IPS DF 4.7 (cell line): ENCODE measurements around the gene WFDC9.
"Not testable (repeated sequence)": the region's sequence is repeated elsewhere in the genome, so short reads cannot be mapped to it uniquely, and the experiment has no call there.

Experiments used
- DNase-seq: peaks from one replicate; pipeline ENCODE4 v3.0.0-alpha.2; 2013; ENCODE audit warnings: low spot score; ENCODE audit errors: extremely low read depth

WFDC9 gene

DNA sequence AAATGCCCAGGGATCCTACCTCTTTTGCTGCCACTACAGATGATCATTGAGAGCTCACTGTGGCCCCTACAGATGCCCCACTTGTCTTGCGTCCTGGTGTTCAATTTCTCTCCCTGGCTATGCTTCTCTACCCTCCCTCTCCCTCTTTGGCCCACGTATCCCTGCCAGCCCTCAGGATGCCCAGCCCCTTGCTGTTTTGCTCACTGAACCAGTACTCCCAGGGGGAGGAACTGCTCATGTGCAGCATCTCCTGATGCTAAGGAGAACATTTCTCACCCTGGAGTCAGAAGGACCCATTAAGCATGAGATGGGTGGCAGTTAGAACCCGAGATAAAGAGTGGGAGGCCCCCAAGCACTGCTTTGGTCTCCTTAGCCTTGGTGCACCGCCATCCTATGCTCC, at the start of gene WFDC9:
Gene WFDC9 (minus strand): TSS at position 101 of the 400 bp plus-strand sequence. CDS start 21,103 bp downstream, outside the sequence.
- DNase-seq, result no peak

DNA sequence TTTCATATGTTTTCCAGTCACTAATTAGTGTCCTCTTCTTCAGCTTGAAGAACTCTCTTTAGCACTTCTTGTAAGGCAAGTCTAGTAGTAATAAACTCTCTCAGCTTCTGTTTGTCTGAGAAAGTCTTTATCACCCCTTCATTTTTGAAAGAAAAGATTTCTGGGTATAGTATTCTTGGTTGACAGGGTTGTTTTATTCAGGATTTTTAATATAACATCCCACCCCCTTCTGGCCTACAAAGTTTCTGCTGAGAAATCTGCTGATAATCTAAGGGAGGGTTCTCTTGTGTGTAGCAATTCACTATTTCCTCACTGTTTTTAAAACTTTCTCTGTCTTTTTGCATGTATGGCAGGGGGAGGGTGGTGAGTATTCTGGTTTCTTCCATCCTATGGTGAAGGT, 48.6 kb upstream of the WFDC9 start:
- DNase-seq, result no peak

DNA sequence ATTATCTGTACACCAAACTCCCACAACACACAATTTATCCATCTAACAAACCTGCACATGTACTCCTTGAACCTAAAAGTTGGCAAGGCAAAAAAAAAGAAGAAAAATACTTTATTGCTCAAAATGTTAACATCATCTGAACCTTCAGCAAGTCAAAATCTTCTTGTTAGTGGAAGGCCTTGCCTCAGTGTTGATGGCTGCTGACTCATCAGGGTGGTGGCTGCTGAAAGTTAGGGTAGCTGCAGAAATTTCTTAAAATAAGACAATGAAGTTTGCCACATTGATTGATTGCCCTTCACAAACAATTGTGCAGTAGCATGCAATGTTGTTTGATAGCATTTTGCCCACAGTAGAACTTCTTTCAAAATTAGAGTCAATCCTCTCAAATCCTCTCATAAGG, 41.7 kb upstream of the WFDC9 start:
- no peak for DNase-seq

DNA sequence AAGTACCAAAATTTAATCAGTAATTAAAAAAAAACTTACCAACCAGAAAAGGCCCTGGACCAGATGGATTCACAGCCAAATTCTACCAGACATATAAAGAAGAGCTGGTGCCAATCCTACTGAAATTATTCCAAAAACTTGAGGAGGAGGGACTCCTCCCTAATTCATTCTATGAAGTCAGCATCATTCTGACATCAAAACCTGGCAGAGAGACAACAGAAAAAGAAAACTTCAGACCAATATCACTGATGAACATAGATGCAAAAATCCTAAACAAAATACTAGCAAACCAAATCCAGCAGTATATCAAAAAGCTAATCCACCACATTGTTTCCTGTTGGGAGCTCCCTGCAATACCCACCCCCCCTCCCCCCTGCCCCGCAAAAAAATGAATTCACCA, 39.1 kb upstream of the WFDC9 start, which contains the start of gene WFDC11:
Gene WFDC11 (minus strand): TSS at position 101 of the 400 bp plus-strand sequence. CDS start 19,639 bp downstream, outside the sequence.
- no peak for DNase-seq

DNA sequence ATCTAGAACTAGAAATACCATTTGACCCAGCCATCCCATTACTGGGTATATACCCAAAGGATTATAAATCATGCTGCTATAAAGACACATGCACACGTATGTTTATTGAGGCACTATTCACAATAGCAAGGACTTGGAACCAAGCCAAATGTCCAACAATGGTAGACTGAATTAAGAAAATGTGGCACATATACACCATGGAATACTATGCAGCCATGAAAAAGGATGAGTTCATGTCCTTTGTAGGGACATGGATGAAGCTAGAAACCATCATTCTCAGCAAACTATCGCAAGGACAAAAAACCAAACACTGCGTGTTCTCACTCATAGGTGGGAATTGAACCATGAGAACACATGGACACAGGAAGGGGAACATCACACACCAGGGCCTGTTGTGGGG, 26.0 kb upstream of the WFDC9 start:
- not testable (repeated sequence) for DNase-seq

DNA sequence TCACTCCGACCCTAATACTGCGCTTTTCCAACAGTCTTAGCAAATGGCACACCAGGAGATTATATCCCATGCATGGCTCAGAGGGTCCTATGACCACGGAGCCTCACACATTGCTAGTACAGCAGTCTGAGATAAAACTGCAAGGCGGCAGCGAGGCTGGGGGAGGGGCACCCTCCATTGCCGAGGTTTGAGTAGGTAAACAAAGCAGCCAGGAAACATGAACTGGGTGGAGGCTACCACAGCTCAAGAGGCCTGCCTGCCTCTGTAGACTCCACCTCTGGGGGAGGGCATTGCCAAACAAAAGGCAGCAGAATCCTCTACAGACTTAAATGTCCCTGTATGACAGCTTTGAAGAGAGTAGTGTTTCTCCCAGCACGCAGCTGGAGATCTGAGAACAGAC, 20.6 kb upstream of the WFDC9 start:
- not testable (repeated sequence) for DNase-seq

DNA sequence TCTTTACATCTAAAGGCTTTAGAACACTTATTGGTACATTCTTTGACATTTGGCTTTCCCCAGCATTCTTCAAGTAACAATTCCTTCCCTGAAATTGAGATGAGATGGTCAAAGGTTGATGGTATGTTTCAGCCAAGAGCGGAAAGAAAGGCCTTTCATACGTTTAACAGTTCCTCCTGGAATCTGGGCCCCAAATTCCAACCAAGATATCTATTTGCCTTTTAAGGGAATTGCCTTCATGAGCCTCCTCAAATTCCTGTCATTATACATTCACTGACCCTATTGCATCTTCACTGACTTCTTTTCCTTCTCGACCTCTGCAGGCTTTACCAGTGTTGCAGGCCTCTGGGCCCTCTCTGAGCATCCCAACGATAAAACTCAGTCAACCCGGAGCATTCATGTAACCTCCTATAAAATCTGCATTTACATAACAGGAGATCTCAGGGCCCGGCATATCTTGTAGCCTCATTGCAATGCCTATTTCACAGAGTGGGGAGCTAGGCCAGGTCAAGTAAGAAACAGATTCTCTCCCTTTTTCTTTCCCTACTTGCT, 18.3 kb upstream of the WFDC9 start:
- DNase-seq, result peak; percentile 3

DNA sequence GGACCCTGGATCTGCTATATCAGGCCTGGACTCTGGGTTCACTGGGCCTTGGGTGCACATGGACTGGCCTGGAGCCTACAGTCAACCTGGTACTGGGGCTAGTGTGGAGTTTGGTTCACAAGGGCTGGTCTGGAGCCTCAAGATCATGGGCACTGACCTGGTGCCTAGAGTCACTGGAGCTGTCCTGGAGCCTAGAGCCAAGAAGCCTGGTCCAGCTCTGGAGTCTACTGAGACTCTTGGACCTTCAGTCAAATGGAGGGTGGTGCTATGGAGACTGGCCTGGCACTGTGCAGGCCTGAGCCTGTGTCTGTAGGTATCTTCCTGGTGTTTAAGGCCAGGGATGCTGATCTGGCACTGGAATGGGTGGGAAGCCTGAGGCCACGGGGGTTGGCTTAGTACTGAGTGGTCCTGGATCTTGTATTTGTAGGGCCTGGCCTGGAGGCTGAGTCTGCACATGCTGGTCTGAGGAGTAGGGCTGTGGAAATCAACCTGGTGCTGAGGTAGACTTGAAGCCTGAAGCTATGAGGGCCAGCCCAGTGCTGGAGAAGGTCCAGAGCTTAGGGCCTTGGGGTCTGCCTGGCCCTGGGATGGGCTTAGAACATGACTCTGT, 16.5 kb upstream of the WFDC9 start:
- no peak for DNase-seq

DNA sequence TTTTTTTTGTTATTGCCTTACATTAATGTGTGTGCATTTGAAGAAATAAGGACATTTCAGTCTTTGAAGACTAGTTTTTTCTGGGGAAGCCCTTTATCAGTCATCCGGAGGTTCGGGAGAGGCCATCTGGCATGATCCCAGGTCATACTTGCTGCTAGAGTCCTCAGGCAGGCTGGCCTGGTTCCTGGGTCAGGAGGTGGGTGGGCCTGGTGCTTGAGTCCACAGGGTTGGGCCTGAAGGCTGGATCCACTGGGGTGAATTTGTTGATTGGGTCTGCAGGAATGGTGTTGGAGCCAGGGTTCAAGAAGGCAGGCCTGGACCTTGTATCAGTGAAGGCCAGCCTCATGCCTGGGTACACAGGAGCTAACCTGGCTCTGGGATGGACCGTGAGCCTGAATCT, 15.8 kb upstream of the WFDC9 start:
- DNase-seq, result no peak

DNA sequence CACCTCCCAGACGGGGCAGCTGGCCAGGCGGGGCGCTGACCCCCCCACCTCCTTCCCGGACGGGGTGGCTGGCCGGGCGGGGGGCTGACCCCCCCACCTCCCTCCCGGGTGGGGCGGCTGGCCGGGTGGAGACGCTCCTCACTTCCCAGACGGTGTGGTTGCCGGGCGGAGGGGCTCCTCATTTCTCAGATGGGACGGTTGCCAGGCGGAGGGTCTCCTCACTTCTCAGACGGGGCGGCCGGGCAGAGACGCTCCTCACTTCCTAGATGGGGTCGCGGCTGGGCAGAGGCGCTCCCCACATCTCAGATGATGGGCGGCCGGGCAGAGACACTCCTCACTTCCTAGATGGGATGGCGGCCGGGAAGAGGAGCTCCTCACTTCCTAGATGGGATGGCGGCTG, 14.8 kb upstream of the WFDC9 start:
- DNase-seq, result not testable (repeated sequence)

DNA sequence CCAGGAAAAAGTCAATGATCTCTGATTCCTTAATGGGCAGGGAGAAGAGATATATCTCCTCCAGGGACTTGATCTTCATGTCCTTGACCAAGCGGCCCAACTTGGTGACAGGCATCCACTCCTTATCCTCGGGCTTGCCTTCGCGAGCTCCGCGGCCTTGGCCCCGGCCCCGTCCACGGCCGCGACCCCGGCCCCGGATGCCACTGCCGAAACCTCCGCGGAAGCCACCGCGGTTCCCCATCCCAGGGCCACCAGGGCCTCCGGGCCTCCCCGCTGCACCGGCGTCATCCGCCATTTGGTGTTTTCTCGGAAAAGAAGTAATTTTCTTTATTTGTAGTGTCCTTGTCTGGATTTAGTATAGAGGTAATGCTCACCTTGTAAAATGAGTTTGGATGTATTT, 10.0 kb upstream of the WFDC9 start:
- DNase-seq, result not testable (repeated sequence)

DNA sequence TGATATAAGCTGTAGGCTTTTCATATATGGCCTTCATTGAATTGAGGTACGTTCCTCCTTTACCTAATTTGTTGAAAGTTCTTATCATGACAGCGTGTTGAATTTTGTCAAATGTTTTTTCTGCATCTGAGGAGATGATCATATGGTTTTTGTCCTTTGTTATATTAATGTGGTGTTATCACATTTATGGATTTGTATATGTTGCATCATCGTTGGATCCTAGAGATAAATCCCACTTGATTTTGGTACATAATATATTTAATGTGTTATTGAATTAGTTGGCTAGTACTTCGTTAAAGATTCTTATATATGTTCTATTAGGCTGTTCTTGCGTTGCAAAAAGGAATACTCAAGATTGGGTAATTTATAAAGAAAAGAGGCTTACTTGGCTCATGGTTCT, 8.6 kb upstream of the WFDC9 start:
- DNase-seq, result no peak

DNA sequence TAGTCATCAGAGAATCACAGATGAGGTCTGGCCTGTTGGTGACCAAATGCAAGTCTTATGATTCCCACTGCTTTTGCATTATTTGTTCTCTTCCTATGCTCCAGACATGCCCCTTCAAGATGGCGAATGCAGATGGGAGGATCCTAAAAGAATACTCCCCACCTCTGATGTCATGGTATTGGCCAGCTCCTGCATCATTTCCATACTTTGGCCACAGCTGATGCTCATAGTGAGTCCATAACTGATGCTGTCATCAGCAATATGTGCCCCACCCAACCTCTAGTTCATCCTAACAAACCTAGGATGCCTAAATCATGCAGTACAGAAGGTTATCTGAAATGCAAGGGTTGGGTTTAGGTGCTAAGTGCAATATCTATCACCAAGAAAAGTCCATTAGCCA, 5.4 kb upstream of the WFDC9 start:
- DNase-seq, result no peak

DNA sequence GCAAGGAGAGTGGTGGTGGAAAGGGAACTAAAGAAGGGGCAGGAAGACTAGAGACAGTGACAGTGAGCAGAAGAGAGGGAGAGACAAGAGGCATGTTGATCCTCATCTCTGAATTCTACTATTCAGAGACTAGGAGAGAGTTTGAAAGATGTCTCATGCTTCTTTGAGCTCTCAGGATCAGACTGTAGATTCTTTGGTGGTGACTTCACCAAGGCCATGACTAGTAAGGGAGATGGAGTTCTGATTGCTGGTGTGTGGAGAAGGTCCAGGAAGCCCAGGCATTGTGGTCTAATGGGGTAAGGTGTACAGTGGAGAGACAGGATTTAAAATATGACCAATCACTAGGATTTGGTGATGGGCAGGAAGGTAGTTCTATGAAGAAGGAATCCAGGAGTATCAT, 713 bp downstream of the WFDC9 start:
- DNase-seq, result no peak

DNA sequence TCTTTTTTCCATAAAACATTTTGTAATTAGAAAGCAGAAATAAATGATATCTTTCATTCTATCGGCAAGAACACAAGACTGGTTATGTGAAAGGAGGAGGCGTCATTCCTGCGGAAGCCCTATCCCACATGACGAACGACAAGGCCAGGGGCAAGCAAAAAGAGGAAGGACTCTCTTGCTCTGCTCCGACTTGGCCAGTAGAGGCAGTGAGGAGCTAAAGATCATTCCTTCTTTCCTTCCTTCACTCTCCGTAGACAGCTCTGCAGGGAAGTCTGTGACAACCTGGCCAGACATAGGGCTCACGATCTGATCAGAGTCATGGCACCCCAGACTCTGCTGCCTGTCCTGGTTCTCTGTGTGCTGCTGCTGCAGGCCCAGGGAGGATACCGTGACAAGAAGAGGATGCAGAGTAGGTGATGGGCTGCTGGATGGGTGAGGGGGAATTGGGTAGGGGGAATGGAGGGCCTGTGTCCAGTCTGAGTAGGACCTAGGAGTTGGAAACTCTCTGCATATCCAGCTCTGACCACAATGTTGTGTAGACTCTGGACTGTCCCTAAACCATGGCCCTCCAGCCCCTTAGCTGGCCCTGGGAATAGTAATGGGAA, 1.5 kb downstream of the WFDC9 start, which contains the start of gene WFDC10A:
Gene WFDC10A (plus strand): TSS at position 244 of the 605 bp plus-strand sequence. CDS start 75 bp downstream, at position 319.
- DNase-seq, result peak; percentile 89

DNA sequence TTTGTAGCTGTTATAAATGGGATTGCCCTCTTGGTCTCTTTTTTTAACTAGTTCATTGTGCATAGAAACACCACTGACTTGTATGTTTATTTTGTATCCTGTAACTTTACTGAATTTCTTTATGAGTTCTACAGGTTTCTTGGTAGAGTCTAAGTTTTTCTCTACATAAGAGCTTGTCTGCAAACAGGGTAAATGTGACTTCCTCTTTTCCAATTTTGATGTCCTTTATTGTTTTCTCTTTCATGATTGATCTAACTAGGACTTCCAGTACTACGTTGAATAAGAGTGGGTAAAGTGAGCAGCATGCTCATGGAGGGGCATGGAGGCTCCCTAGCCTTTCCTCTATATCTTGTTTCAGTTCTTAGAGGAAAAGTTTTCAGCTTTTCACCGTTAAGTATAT, 4.5 kb downstream of the WFDC9 start:
- no peak for DNase-seq

DNA sequence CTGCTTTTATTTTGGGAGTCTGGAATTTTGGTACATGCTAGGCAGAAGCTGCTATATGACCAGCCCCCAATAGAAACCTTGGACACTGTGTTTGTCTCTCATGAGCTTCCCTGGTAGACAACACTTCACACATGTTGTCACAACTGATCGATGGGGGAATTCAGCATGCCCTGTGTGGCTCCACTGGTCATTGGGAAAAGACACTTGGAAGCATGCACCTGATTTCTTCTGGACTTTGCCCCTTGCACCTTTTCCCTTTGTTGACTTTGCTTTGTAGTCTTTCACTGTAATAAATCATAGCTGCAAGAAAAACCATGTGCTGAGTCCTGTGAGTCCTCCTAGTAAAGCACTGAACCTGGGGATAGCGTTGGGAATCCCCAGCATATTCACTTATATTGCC, 9.5 kb downstream of the WFDC9 start:
- DNase-seq, result no peak

DNA sequence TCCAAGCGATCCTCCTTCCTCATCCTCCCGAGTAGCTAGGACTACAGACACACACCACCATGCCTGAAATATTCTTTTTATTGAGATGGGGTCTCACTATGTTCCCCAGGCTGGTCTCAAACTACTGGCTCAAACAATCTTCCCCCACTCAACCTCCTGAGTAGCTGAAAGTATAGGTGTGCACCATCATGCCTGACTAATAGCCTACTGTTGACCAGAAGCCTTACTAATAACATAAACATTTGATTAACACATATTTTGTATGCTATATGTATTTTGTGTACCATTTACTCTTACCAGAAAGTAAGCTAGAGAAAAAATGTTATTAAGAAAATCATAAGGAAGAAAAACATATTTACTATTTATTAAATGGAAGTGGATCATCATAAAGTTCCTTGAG, 13.5 kb downstream of the WFDC9 start:
- DNase-seq, result no peak

DNA sequence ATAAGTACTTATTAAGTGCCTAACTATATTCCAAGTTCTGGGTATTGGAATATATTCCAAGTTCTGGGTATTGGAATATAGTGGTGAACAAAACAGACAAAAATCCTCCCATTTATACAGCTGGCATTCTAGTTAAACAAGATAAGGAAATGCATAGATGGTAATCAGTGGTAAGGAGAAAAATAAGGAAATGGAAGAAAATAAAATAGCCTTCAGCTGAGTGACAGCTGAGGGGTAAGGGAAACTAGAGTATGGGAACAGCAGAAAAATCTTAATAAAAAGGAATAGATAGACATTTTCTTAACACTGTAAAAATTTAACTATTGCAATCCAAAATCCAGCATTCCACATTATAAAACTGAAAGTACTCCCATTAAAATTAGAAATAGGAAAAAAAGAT, 18.8 kb downstream of the WFDC9 start:
- no peak for DNase-seq

DNA sequence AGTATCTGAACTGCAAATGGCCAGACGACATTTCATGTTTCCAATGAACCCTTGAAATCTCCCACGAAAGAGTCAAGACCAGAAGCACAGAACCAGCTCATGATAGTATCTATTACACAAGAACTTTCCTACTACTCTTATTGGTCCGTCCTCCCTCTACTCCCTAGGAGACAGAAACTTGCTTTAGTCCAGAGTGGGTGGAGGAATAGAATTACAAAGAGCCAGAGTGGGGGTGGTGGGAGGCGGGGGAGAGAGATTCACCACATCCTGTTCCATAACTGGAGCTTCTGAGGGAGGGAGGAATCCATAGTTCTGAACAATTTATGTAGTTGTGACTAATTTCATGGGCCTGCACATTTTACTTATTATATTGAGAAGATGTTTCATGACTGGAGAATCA, 20.0 kb downstream of the WFDC9 start:
- no peak for DNase-seq

DNA sequence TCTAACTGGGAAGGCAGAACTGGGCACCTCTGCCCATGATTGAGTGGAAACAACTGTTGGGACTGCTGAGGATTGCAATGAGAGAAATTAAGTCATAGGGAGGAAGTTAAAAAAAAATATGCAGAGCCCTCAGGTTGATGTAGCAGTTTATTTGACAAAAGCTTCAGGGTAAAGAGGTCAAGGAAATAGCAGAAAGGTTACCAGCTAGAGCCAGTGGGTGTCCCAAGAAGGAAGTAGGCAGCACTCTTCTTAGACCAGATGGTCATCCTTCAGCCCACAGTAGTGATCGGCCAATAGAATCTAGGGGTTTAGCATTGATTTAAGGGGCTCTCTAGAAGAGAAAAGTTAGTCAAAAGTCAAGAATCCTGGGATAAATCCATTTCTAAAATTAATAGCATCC, 23.3 kb downstream of the WFDC9 start:
- DNase-seq, result no peak

DNA sequence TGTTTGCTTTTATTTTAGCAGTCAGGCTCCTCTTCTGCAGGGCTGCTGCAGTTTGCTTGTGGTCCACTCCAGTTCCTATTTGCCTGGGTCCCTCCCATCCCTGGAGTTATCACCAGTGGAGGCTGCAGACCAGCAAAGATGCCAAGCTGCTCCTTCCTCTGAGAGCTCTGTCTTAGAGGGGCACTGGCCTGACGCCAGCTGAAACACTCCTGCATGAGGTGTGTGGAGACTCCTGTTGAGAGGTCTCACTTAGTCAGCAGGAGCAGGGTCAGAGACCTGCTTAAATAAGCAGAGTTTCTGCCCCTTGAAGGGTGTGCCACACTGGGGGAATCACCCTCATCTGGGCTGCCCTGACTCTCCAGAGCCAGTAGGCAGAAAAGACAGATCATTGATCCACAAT, 35.8 kb downstream of the WFDC9 start:
- DNase-seq, result no peak

DNA sequence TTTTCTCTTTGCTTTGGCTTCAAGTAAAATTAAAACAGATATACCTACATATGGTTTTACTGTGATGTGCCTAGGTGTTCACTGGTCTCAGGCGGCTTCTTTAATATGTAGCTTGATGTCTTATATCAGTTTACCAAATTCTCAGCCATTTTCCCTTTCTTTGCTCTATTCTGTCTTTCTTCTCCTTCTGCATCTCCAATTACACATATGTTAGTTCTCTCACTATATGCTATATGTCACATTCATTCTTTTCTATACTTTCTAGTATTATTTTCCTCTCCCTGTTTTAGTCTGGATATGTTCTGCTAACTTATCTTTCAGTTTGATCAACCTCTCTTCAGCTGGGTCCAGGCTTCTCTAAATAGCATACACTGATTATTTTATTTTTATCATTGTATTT, 37.6 kb downstream of the WFDC9 start:
- DNase-seq, result no peak
